GM19193 (cell line): ENCODE data around the gene APOBEC2.

ENCODE experiments used
- POLR2A ChIP-seq: IDR thresholded peaks from 4 replicates; pipeline ENCODE4 v1.6.1; 2011; ENCODE audit not compliant: insufficient read depth, insufficient read length; ENCODE audit errors: extremely low read depth

APOBEC2 gene

GRCh38 chr6:41053041-41053440, at the start of gene APOBEC2:
Gene APOBEC2, plus strand, starts transcription at chr6:41053202. Its CDS starts 146 bp downstream, at chr6:41053348.
- TF ChIP-seq POLR2A = no peak

- TF ChIP-seq POLR2A = no peak
Observed at GRCh38 chr6:41008011-41008410, 45.0 kb upstream of the APOBEC2 start.

DNA sequence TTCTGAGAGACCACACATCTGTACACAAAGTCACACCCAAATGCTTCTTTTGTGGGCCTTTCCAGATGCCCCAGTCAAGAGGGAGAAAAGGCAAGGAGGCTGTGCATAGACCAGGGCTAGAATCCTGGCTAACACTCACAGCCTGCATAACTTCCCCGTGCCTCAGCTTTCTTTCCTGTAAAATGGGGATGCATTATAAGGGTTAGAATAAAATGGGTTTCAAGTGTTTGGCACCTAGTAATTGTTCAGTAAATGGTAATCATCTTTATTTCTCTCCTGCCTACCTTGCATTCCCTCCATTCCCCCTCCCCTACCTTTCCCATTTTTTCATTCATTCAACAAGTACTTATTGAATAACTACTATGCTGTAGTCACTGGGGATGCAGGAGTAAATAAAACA, 43.3 kb upstream of the APOBEC2 start:
- no peak for TF ChIP-seq POLR2A

DNA sequence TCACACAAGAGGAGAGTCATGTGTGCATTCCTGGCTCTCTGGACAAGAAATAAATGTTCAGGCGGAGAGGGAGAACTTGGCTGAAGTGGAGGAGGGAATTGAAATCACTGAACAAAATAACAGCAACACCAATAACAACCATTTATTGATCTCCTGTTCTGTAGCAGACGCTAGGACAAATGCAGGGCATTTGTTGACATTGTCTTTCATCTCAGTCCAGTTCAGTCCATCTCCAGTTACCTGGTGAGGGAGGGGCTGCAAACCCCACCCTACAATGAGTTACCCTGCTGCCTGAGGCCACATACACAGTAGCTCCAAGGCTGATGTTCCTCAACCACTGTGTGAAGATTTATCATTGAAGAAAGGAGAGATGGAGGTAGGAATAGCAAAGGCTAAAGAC, 41.3 kb upstream of the APOBEC2 start:
- TF ChIP-seq POLR2A = no peak

GRCh38 chr6:41013466-41014153, 39.4 kb upstream of the APOBEC2 start:
- TF ChIP-seq POLR2A = no peak

DNA sequence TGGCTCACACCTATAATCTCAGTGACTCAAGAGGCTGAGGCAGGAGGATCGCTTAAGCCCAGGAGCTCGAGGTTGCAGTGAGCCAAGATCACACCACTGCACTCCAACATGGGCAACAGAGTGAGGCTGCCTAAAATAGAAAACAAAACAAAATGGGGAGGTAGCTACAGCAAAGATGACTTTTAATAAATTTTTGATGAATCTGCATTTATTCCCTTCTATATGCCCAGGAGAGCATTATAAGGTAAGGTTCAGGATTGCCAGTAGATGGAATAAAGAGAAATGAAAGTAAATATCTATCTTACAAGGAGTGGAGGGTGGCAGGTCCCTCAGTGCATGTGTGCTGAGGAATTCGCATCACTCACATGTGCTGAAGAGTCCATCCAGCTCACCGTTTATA, 38.2 kb upstream of the APOBEC2 start:
- TF ChIP-seq POLR2A = no peak

DNA sequence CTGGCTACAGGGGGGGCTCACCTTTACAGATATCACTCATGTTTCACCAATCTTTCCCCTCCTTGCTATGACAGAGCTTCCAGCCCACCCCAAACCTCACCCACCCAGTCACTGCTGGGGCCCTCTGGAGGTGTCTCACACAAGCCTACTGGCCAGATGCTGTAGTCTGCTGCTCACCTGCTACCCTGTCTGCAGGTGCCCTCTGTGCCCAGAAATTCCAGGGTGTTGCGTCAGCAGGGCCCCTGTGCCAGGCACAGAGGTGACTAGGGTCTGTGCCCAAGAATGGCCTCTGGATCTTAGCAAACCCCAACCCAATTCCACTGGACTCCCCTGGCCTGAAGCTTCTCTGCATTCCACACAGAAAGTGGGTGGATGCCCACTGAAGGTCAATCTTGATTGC, 35.3 kb upstream of the APOBEC2 start:
- no peak for TF ChIP-seq POLR2A

- no peak for TF ChIP-seq POLR2A
Observed at GRCh38 chr6:41021832-41022231, 31.2 kb upstream of the APOBEC2 start.

DNA sequence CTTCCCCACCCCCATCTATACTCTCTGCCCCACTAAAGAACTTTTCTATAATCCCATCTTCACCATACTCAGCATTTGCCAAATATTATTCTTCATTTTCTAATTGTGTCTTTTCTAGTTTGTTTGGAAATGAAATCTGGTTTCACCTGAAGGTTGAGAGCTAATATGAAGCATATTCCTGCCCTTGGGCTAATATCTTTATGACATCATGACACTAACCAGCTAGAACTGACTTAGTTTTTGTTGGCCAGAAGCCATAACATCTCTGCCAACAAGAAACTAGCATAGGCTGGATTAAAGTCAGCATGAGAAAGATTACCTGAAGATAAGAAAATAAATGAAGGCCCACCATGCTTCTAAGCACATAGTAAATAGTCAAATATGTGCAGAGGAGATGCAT, 30.7 kb upstream of the APOBEC2 start:
- TF ChIP-seq POLR2A = no peak

GRCh38 chr6:41023114-41023513, 29.9 kb upstream of the APOBEC2 start:
- no peak for TF ChIP-seq POLR2A

GRCh38 chr6:41025966-41026530, 27.0 kb upstream of the APOBEC2 start:
- TF ChIP-seq POLR2A = no peak

DNA sequence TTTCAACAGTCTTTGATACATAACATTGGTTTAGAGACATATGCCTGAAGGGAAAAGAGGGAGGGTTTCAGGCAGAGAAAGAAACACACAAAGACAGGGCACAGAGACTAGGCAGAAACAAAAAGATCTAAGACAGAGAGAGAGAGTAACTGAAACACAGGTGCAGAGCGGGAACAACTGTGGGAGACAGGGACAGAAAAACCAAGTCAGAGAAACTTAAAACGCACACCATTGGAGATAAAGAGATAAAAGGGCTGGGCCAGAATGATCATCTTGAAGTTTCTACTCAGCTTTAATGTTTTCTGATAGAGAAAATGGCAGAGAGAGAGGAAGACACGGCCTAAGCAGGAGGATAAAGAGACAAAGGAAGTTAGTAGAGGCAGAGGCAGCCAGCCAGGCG, 25.8 kb upstream of the APOBEC2 start:
- TF ChIP-seq POLR2A = no peak

DNA sequence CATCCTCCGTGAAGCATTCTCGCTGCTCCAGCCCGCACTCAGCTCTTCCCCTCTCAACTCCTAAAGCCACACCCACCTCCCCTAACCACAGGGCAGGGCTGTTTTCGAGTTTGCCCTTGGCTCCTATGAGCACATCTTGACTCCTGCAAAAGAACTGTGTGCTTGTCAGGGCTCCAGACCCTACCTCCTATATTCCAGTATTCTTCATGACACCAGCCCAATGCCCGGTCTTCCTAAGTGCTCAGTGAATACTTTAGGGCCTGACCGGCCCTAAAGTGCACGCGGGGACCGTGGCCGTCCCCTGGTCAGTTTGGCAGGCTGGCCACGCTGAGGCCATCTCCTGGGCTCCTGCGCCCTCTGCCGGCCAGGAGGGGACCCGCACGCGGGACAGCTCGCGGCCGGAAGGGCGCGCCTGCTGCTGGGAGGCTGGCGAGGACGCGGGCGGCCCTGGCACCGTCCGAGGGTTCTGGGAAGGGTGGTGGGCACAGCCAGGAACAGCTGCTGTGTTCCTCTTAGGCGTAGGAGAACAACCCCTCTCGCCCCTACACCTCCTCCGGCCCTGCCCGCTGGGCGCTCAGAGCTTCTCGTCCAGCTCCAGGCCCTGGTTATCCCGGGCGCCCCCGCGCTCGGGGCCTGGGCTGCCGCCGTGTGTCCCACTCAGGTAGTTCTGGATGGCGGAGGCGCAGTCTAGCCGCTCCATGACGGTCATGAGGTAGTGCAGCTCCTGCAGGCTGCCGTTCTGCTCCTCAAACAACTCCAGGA, 25.0 kb upstream of the APOBEC2 start:
- peak; percentile 59 for TF ChIP-seq POLR2A

- TF ChIP-seq POLR2A = no peak
Observed at GRCh38 chr6:41028561-41029412, 24.2 kb upstream of the APOBEC2 start.

DNA sequence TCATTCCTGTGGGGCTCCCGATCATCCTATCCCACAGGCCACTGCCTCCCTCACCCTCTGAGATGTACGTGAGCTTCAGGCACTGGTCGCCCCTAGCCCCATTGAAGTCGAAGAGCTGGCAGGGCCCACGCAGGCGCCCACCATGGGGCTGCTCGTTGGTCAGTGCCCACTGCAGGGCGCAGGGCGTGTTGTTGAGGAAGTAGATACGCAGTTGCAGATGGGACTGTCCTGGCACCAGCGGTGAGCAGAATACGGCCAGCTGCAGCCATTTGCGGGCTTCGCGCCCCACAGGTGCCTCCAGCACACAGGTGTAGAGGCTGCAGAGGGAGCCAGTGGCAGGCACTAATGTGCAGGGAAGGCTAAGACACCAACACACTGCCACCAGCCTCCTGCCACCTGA, 20.2 kb upstream of the APOBEC2 start:
- TF ChIP-seq POLR2A = no peak

- TF ChIP-seq POLR2A = no peak
Observed at GRCh38 chr6:41033776-41034175, 19.2 kb upstream of the APOBEC2 start.

GRCh38 chr6:41036186-41036585, 16.8 kb upstream of the APOBEC2 start:
- no peak for TF ChIP-seq POLR2A
